IPS-18c (cell line): ENCODE results near the gene PRDM4.
A peak's percentile ranks its signal among the peaks of the same experiment; 100 is the strongest.

Experiments
- H3K4me3 ChIP-seq: 2 replicates; pipeline ENCODE4 v1.7.0; 2013; ENCODE audit warnings: low read depth, mild to moderate bottlenecking, low read length, moderate library complexity; ENCODE audit not compliant: insufficient read depth
- H3K9me3 ChIP-seq: one replicate; pipeline ENCODE4 v1.6.1; 2013; ENCODE audit warnings: mild to moderate bottlenecking, low read length, moderate library complexity; ENCODE audit not compliant: control insufficient read depth, insufficient read depth

Gene PRDM4

DNA sequence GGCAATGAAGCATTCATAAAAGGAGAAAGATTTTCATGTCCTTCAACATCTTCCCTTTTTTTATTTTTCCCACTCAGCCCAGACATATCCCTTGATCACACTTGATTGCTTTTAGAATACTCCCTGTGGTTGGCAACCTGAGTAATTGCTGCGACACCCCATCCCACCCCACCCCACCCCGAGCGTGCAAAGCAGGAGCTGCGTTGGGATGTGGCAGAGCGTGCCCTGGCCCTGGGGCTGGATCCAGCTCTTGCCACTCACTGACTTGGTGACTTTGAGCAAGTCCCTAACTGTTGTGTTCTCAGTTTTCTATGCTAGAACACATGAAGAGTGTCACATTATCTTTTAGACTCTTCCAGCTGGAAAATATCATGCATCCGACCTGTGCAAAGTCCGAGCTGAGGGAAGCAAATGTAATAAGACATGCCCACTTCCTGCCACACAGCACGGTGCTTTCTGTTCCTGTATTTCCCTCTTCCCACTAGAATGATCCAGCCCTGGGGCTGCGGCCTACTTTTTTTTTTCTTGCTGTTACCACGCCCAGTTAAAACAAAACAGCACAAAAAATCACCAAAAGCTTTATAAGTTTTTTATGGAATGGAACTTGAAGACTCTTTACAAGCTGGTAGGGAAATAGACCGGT lies 17.6 kb upstream of the PRDM4 start:
- Histone ChIP-seq H3K9me3 (no peaks in the 10 kb centered on the region), H3K4me3 (no peak overlapping the region)

DNA sequence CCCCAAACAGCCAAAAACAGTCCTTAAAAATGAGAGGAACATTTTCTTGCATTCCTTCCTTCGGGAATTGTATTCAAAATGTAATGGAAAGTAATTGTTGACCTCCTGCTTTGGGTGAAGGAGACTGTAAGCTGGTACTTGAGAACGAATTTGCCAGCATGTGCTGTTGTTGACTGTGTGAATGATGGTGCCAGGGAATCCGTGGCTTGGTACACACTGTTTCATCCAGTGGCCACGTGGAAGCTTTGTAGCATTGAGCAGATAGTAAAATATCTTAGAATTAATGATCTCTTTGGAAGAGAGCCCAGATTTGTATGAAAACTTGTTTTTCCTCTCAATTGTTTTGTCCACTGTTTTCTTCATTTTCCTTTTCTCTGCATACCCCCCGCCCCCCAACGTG lies 15.2 kb upstream of the PRDM4 start:
- no peaks in the 10 kb centered on the region for H3K9me3 ChIP-seq
- no peak overlapping the region for H3K4me3 ChIP-seq

DNA sequence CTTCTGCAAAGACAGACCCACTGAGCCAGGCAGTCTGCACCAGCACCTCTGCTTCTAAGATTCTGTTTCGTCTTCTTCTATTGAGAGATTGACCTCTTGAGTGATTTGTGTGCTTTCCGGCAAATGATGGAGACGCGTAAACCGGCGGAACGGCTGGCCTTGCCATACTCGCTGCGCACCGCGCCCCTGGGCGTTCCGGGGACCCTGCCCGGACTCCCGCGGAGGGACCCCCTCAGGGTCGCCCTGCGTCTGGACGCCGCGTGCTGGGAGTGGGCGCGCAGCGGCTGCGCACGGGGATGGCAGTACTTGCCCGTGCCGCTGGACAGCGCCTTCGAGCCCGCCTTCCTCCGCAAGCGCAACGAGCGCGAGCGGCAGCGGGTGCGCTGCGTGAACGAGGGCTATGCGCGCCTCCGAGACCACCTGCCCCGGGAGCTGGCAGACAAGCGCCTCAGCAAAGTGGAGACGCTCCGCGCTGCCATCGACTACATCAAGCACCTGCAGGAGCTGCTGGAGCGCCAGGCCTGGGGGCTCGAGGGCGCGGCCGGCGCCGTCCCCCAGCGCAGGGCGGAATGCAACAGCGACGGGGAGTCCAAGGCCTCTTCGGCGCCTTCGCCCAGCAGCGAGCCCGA lies 14.3 kb upstream of the PRDM4 start:
- Histone ChIP-seq H3K4me3 (peak overlapping the region; percentile 59), H3K9me3 (no peaks in the 10 kb centered on the region)

DNA sequence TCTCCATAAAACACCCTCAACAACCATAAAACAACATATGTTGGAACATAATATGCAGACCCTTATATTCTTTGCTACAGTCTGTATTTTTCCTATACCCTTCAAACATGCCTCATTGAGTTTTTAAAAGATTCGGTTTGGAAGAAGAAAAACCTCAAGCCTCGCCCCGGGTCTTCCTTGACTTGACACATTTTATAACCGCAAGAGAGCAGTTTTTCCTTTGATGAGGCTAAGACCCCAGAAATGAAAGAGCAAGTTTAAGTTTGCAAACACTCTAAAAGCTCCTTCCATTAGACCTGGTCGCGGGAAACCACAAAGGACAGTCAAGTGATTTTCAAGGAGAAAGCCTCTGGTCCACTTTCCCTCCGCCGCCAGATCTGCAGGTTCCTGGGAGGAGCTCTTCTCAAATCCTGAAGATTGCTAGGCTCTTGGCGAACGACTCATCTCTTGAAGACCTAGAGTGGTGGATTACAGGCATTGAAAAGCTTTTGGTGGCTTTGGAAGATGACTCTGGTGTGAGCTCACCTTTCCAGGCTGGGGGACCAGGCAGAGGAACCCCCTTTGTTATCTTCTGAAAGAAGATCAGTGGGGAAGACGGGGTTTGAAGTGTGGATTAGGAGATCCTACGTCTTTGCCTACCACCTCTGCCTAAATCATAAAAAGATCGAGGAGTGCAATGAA lies 13.6 kb upstream of the PRDM4 start, which contains the start of gene ASCL4:
Gene ASCL4 (plus strand): TSS at position 356 of the 681 bp plus-strand sequence. CDS start 515 bp downstream, outside the sequence.
- Histone ChIP-seq H3K9me3 (no peaks in the 10 kb centered on the region), H3K4me3 (peak within 1 kb of the TSS; percentile 59)

DNA sequence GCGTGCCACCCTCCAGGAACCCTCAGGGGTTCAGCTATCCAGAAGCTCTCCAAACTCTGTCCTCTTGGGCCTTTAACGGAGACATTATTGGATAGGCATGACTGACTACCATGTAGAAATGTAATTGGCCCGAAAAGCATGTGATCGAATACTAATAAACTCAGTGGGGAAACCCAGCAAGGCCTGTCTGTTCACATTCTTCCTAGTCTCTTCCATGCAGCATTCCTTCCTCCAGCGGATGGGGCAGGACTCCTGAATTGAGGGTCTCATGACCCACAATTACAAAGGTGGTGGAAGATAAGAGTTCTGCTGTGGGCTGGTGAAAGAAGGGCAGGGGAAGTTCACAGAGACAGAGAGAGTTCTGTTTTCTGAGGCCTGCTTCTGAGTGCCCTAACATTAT lies 6.5 kb upstream of the PRDM4 start:
- Histone ChIP-seq H3K4me3 (no peak overlapping the region), H3K9me3 (no peaks in the 10 kb centered on the region)

DNA sequence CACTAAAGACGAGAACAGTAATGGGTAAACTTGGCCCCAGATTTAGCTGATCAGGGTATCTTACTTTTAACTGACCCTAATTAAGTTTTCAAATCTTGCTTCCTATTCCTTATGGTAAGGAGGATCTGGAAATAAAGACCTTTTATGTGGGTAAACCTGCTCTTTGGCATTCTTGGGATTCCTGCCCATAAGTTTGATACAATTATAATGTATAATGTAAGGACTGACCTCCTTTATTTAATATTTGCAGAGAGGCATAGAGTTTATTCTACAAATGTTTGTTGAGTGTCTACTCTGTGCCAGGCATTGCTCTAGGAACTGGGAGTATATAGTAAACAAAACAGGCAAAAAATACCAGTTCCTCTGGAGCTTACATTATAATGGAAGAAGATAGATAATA lies 4.4 kb upstream of the PRDM4 start:
- no peaks in the 10 kb centered on the region for H3K9me3 ChIP-seq
- no peak overlapping the region for H3K4me3 ChIP-seq

DNA sequence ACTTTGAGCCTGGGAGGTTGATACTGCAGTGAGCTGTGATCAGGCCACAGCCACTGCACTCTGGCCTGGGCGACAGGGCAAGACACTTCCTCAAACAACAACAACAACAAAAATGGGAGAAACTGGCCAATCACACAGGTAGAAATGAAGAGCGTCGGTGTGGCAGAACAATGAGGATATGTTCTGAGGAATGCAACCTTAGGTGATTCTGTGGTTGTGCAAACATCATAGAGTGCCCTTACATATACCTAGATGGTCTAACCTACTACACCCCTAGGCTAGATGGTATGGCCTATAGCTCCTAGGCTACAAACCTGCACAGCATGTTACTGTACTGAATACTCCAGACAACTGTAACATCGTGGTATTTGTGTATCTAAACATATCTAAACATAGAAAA lies 3.7 kb upstream of the PRDM4 start:
- no peaks in the 10 kb centered on the region for H3K9me3 ChIP-seq
- no peak overlapping the region for H3K4me3 ChIP-seq

DNA sequence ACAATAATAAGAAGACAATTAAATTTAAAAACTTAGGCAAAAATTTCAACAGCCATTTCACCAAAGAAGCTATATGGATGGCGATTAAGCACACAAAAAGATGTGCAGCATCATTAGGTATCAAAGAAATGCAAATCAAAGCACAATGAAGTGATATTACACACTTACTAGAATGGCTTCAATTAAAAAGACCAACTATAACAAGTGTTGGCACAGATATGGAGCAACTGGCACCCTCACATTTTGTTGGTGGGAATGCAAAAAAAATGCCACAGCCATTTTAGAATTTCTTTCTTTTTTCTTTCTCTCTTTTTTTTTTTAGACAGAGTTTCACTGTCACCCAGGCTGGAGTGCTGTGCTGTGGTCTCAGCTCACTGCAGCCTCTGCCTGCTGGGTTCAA lies 1.9 kb upstream of the PRDM4 start:
- Histone ChIP-seq H3K4me3 (no peak overlapping the region), H3K9me3 (no peaks in the 10 kb centered on the region)

DNA sequence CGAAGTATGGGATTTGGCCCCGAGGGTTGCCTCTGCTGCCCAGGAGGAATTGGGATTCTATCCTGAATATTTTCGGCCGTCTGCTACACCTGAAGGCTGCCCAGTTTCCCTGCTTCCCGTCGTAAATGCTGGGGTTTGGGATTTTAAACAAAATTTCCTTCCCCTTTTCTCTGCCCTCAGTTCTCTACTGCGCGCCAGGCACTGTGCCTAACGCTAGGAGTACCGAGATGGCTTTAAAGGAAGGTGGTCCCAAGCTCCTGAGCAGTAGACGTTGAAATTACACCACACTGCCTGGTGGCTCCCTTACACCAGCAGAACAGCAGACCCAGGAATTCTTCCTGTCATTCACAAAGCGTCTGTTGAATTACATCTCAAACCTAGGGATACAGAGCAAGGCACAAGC lies 566 bp upstream of the PRDM4 start:
- Histone ChIP-seq H3K9me3 (no peaks in the 10 kb centered on the region), H3K4me3 (peak overlapping the region; percentile 86)

DNA sequence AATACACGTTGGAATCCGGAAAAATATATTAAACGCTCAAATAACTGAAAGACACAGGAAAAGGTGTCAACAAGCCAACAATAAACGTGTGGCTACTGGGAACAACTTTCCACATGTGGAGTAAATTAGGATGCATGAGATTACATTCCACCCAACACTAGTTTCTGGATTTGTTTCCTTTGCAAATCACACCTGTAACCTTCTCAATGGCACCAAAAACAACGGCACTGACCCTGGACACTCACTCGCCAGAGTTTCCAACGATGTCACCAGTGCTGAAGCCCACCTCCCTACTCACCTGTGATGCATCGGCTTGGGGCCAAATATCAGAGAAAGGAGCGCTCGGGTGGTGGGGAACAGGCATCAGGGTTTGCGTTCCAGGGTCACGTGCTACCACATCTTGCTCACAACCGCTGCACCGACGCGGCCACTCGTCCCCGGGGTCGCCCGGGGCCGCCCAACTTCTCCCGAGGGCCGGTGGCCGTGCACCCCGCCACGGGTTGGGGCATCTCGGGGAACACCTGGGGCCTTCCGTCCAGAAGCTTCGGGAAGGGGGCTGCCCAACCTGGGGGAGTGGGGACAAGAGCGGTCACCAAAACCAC lies 629 bp downstream of the PRDM4 start:
- no peaks in the 10 kb centered on the region for H3K9me3 ChIP-seq
- H3K4me3 ChIP-seq = peak overlapping the region; percentile 86

DNA sequence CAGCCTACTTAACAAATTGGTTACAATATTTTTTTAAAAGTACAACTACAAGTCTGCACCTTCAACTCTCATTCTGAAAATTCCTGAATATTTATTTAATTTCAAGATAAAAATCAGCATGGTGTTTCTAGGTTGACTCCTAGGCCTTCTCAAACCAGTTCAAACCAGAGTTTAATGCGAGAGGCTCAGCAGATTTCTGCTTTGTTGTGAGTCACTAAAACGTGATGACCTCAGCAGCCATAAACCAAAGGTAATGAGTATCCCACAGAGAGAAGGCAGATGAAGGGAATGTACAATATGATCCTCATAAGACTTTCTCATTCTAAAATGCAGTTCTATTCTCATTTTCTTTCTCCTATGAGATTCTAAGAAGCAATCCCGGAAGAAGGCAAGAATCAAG lies 1.5 kb downstream of the PRDM4 start:
- H3K4me3 ChIP-seq = peak overlapping the region; percentile 86; the same call in 1 of the 2 replicates
- no peaks in the 10 kb centered on the region for H3K9me3 ChIP-seq

DNA sequence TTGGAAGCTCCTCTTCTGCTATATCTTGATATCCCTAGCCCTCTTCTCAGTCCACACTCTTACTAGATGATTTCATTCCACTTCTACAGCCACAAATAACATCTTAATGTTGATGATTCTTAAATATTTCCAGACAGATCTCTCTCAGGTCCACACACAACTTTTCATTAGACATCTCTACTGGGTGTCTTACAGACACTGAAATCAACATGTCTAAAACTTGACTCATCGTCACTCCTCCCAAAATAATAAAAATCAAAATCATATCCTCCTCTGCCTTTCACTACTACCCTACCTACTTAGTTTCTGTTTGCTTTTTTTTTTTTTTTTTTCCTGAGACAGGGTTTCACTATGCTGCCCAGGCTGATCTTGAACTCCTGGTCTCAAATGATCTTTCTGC lies 11.9 kb downstream of the PRDM4 start:
- Histone ChIP-seq H3K9me3 (no peaks in the 10 kb centered on the region), H3K4me3 (no peak overlapping the region)

DNA sequence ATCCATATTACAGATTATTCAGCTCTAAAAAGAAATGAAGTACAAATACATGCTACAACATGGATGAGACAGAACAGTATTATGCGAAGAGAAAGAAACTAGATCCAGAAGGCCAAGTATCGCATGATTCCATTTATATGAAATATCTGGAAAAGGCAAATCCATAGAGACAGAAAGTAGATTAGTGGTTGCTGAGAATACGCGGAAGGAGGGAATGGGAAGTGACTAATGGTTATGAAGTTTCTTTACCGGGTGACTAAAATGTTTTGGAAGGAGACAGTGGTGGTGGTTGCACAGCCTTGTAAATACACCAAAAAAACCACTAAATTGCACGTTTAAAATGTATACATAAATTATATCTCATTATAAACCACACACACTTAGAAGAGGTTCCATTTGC lies 12.5 kb downstream of the PRDM4 start:
- H3K4me3 ChIP-seq = no peak overlapping the region
- no peaks in the 10 kb centered on the region for H3K9me3 ChIP-seq

DNA sequence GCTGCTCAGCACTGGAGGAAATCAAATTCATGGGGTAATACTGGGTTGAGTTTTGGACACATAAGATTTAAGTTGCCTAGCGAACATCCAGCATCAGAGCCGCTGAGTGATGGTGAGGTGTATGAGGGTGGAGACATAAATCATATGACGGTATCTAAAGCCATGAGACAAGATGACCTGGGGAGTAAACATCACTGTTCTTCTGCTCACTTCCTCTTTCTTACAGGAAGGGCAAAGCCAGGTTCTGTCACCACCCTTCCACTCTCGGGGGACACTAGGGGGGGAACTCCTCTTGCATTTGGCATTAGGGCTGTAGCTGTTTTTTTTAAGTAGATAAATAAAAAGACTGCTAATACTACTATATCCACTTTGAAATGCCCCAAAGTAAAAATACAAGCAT lies 24.0 kb downstream of the PRDM4 start:
- no peaks in the 10 kb centered on the region for H3K9me3 ChIP-seq
- H3K4me3 ChIP-seq = no peak overlapping the region

DNA sequence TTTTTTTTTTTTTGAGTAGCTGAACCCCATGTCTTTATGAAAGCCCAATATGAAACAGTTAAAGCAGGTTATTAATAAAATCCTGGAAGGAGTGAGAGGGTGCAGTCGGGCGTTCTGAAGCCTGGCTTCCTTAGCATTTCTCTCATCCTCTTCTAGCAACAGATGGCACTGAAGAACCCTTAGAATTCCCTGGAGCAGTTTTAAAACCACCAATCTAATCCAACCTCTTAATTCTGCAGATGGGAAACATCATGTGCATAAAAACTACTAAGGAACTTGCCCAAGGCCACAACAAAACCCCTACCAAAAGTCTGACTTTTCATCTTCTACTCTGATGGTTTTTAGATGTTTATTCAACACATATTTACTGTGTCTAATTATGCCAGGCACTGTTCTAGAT lies 25.2 kb downstream of the PRDM4 start:
- no peak overlapping the region for H3K4me3 ChIP-seq
- H3K9me3 ChIP-seq = no peaks in the 10 kb centered on the region

DNA sequence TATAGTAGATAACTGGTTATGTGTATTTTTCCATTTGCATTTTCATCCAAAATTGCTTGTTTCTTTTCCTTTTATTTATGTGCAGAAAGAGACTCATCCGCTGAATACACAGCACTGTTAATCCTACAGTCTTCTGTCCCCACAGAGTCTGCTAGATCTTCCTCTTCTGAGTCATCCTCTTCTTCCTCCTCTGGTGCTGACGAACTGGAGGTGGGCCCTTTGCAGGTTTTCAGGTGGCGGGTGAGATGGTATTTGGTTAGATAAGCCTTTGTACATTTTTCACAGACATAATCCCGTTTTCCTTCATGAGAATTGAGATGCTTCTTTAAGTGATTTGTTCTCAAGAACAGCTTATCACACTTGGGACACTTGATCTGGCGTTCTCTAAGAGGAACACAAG lies 26.8 kb downstream of the PRDM4 start:
- Histone ChIP-seq H3K4me3 (no peak overlapping the region), H3K9me3 (no peaks in the 10 kb centered on the region)

DNA sequence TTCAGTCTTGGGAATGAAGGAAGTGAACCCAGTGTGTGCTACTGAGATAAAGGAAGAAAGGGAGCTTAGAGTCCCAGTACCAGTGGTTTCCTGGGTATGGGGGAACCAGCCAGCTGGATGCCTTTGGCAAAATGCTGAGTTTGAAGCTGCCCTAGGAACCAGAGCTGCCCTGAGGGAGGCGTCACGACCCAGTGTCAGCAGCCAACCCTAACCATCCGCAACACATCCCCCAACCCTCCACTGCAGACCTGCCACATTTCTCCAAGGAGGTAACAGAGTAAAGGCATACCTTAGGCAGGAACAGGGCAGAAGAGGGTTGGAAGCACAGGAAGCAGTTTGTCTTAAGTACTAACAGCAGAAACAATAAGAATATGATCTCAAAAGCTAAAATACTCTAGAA lies 28.6 kb downstream of the PRDM4 start:
- Histone ChIP-seq H3K4me3 (no peak overlapping the region), H3K9me3 (no peaks in the 10 kb centered on the region)

DNA sequence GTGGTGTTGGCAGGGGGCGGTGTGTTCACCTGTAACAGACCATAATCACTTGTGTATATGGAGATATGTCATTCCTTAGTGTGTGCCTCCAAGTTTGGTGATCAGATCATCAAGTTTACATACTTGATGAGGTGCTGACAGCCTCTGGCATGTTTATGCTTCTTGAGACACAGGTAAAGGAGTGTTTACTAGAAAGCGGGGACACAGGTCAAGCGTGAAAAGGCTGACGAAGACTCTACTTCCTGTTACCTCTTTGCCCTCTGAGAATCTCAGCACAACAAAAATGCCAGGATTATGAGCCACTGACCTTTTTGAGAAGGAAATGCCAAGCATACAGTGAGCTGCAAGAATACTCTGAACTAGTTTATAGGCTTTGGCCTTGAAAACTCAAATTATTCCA lies 29.6 kb downstream of the PRDM4 start:
- no peak overlapping the region for H3K4me3 ChIP-seq
- H3K9me3 ChIP-seq = no peaks in the 10 kb centered on the region
